HPDE6-E6E7 (cell line): ENCODE results near the gene TNS4.

Source experiments
- DNase-seq: peaks from one replicate; pipeline ENCODE4 v3.0.0; 2011; ENCODE audit warnings: missing footprints; ENCODE audit errors: extremely low spot score

TNS4 gene

GRCh38 chr17:40472733-40473452 is 28.5 kb downstream of the TNS4 start:
- no peak for DNase-seq

GRCh38 chr17:40471846-40472732 is 29.3 kb downstream of the TNS4 start:
- DNase-seq, result no peak

- DNase-seq, result no peak
Observed at GRCh38 chr17:40470932-40471828, 30.2 kb downstream of the TNS4 start.

GRCh38 chr17:40469805-40470675 is 31.4 kb downstream of the TNS4 start:
- no peak for DNase-seq

GRCh38 chr17:40468560-40468959 is 32.9 kb downstream of the TNS4 start:
- DNase-seq, result no peak

GRCh38 chr17:40467281-40467867 is 34.0 kb downstream of the TNS4 start:
- DNase-seq, result no peak

GRCh38 chr17:40466298-40466971 is 35.0 kb downstream of the TNS4 start:
- DNase-seq, result no peak

- DNase-seq, result no peak
Observed at GRCh38 chr17:40464392-40464855, 37.0 kb downstream of the TNS4 start.

GRCh38 chr17:40463122-40463550 is 38.3 kb downstream of the TNS4 start:
- DNase-seq, result no peak

GRCh38 chr17:40462343-40463121 is 38.9 kb downstream of the TNS4 start:
- DNase-seq, result no peak

GRCh38 chr17:40461732-40462342 is 39.6 kb downstream of the TNS4 start:
- DNase-seq, result no peak

- DNase-seq, result no peak
Observed at GRCh38 chr17:40460968-40461731, 40.3 kb downstream of the TNS4 start.

- no peak for DNase-seq
Observed at GRCh38 chr17:40460604-40460967, 40.8 kb downstream of the TNS4 start.

GRCh38 chr17:40459636-40460603 is 41.5 kb downstream of the TNS4 start:
- DNase-seq, result no peak

- DNase-seq, result no peak
Observed at GRCh38 chr17:40458851-40459482, 42.5 kb downstream of the TNS4 start.
